ENCODE measurements around the gene GSTO1.

GSTO1 gene

GRCh38 chr10:104311184-104311720 lies 56.6 kb downstream of the GSTO1 start:
- DNase-seq (ENCODE audit: low spot score), result no peak
- CTCF ChIA-PET, result interaction anchor here (0.6 to 1.1 kb wide), 3 partner anchors 40 to 714 kb away, joined by 3 to 4 read pairs (median 3); no protein-coding TSS in a partner anchor
- POLR2A ChIA-PET (ENCODE audit: low non-redundant PET), result no interaction called here
- peak overlapping the region; percentile 82 for H3K27ac ChIP-seq
- no peak for TF ChIP-seq CTCF (conservative IDR thresholded peaks at IDR 0.05; ENCODE audit: low read depth)

- TF ChIP-seq CTCF (conservative IDR thresholded peaks at IDR 0.05; ENCODE audit: low read depth), result no peak
- no peak overlapping the region for H3K27ac ChIP-seq
- DNase-seq (ENCODE audit: low spot score), result no peak
- ChIA-PET POLR2A (ENCODE audit: low non-redundant PET) (interaction anchor here (0.6 kb wide), 1 partner anchor 8 kb away, joined by 3 read pairs; no protein-coding TSS in a partner anchor), CTCF (interaction anchor here (0.5 to 1.4 kb wide), 6 partner anchors 9 to 67 kb away, joined by 3 to 5 read pairs (median 4); no protein-coding TSS in a partner anchor)
Measured at GRCh38 chr10:104314591-104315485, 60.1 kb downstream of the GSTO1 start.

GRCh38 chr10:104315486-104315921 lies 60.8 kb downstream of the GSTO1 start:
- no peak for DNase-seq (ENCODE audit: low spot score)
- ChIA-PET CTCF (interaction anchor here (0.5 to 0.7 kb wide), 4 partner anchors 21 to 66 kb away, joined by 3 to 5 read pairs (median 4); partner anchors contain the start of gene ITPRIP), POLR2A (ENCODE audit: low non-redundant PET) (interaction anchor here (0.6 kb wide), 1 partner anchor 9 kb away, joined by 3 read pairs; no protein-coding TSS in a partner anchor)
- H3K27ac ChIP-seq, result peak overlapping the region; percentile 25
- no peak for TF ChIP-seq CTCF (conservative IDR thresholded peaks at IDR 0.05; ENCODE audit: low read depth)

GRCh38 chr10:104316321-104317099 lies 61.8 kb downstream of the GSTO1 start:
- DNase-seq (ENCODE audit: low spot score), result no peak
- peak overlapping the region; percentile 25 for H3K27ac ChIP-seq
- CTCF ChIA-PET, result interaction anchor here (1.2 to 2.3 kb wide), 3 partner anchors 10 to 34 kb away, joined by 3 to 11 read pairs (median 4); no protein-coding TSS in a partner anchor
- TF ChIP-seq CTCF (conservative IDR thresholded peaks at IDR 0.05; ENCODE audit: low read depth), result no peak
- POLR2A ChIA-PET (ENCODE audit: low non-redundant PET), result interaction anchor here (0.9 kb wide), 1 partner anchor 9 kb away, joined by 4 read pairs; no protein-coding TSS in a partner anchor
